C4-2B (cell line): ENCODE results near the gene SURF1.
"Not testable (repeated sequence)": the region's sequence is repeated elsewhere in the genome, so short reads cannot be mapped to it uniquely, and the experiment has no call there.

ENCODE experiments used
- H3K27ac ChIP-seq: fragments of 450-650 bp; 2 replicates; pipeline ENCODE4 v1.5.1; 2017
- ZFX ChIP-seq: fragments of 450-650 bp; IDR thresholded peaks from 2 replicates; pipeline ENCODE4 v1.6.1; 2017
- TF ChIP-seq, protein P1 (sequence below): fragments of 450-650 bp; conservative IDR thresholded peaks from 2 replicates; pipeline ENCODE4 v1.5.1; 2017; ENCODE audit warnings: mild to moderate bottlenecking

SURF1 gene

DNA sequence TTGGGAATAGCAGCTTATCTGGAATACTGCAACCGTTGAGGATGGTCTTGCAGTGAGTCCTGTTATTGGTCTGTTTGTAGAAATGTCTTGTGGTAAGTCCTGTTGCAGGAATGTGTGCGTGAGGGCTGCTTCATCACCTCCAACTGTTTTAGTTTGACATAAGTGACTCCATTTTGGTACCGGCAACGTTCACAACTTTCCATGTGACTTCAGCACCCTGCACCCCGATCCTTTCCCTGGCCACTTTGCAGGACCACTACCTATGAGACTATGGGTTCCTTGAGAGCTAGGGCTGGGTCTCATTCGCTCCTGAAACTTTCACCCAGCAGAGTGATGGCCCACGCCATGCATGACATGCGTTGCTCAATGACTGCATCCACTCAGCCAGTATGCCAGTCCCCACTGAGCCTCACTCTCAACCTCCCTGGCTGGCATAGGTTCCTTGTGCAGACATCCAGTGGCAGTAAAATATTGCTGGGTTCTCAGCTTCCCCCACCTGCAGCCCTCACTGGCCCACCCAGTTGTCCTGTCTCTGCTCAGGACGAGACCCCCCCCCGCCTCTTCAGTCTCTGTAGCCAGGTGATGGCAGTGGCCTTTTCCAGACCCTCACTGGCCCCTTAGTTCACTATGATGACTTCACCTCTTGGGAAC lies 28.3 kb downstream of the SURF1 start:
- H3K27ac ChIP-seq, result no peak overlapping the region
- TF ChIP-seq, protein P1, sequence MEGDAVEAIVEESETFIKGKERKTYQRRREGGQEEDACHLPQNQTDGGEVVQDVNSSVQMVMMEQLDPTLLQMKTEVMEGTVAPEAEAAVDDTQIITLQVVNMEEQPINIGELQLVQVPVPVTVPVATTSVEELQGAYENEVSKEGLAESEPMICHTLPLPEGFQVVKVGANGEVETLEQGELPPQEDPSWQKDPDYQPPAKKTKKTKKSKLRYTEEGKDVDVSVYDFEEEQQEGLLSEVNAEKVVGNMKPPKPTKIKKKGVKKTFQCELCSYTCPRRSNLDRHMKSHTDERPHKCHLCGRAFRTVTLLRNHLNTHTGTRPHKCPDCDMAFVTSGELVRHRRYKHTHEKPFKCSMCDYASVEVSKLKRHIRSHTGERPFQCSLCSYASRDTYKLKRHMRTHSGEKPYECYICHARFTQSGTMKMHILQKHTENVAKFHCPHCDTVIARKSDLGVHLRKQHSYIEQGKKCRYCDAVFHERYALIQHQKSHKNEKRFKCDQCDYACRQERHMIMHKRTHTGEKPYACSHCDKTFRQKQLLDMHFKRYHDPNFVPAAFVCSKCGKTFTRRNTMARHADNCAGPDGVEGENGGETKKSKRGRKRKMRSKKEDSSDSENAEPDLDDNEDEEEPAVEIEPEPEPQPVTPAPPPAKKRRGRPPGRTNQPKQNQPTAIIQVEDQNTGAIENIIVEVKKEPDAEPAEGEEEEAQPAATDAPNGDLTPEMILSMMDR, result no peak

DNA sequence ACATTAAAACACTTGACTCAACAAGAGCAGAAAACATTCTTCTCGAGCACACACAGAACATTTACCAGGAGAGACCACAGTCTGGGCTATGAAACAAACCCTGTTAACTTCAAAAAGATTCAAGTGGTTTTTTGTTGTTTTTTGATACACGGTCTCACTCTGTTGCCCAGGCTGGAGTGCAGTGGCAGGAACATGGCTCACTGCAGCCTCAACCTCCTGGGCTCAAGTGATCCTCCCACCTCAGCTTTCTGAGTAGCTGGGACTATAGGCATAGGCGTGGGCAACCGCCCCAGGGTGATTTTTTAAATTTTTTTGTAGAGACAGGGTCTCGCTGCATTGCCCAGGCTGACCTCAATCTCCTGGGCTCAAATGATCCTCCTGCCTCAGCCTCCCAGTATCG lies 29.3 kb downstream of the SURF1 start:
- not testable (repeated sequence) for H3K27ac ChIP-seq

DNA sequence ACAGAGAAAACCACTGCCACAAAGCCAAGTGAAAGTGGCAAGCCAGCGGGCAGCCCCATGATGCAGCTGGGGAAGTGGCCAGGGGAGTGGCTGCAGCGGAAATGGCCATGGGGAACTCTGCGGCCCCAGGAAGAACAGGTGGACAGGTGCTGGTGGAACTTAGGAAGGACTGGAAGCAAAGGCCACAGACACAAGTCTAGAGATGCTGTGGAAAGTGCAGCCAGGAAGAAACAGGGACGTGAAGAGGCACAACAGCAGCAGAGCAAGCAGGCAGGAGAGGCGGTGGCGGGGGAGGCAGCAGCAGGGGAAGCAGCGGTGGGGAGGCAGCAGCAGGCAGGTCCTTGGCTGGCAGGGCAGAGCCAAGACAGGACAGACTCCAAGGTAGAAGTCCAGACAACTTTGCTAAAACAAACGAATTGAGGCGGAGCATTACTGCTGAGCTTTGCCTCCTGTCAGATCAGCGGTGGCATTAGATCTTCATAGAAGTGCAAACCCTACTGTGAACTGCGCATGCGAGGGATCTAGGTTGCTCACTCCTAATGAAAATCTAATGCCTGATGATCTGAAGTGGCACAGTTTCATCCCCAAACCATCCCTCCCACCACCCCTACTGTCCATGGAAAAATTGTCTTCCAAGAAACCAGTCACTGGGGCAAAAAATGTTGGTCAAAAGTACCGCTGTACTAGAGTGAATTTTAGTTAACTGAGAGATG lies 32.1 kb downstream of the SURF1 start:
- no peak overlapping the region for H3K27ac ChIP-seq
- TF ChIP-seq ZFX, result no peak
- TF ChIP-seq, protein P1, result no peak

DNA sequence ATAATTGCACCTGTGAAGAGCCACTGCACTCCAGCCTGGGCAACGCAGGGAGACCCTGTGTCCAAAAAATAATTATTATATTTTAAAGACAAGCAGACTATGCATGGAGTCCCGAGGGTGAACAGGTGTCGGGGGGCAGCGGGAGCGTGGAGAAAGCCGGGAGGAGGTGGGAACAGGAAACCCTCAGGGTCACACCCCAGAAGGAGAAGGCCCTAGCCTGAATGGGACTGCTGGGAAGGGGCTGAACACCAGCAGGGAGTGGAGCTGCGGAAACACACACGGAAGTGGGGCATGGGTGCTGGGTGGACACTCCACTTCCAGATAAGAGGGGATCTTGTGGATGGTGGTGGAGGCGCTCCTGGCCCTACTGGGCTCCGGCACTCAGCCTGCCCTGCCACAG lies 33.1 kb downstream of the SURF1 start:
- H3K27ac ChIP-seq, result no peak overlapping the region
- TF ChIP-seq, protein P1, result no peak
- TF ChIP-seq ZFX, result no peak

DNA sequence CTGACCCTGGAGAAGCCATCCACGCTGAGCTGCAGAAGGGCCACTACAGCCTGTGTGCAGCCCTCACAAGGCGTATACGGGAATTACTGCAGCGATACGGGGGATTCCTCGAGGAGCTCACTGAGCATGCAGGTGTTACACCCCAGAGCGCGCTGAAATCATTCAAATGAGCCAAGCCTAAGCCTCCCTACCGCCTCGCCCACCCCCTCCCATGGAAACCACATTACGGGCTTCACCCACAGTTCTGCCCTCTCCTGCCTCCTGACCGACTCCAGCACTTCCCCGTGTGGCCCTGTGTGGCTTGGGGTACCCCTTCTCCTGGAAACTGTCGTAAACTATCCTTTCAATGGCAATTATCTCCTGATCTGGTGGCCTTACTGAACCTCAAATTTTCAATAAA lies 33.6 kb downstream of the SURF1 start:
- H3K27ac ChIP-seq, result no peak overlapping the region
- TF ChIP-seq ZFX, result no peak
- TF ChIP-seq, protein P1, result no peak

DNA sequence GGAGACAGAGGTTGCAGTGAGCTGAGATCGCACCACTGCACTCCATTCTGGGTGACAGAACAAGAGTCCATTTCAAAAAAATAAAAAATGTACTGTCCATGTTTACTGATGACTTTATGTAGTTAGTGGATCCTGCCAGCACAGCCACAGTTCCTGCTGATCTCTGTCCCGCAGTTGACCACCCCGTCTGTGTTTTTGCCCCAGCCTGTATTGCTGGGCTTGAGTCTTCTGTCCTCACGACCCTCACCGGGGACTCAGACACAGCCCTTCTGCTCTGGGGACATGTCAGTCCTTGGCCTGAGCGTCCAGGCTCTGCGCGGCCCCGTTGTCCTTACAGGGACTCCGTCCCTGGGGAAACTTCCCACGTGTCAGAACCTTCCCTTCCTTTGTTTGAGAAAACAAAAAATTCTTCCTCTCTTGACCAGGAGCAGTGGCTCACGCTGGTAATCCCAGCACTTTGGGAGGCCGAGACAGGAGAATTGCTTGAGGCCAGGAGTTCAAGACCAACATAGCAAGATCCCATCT lies 34.8 kb downstream of the SURF1 start:
- no peak overlapping the region for H3K27ac ChIP-seq
- TF ChIP-seq, protein P1, result no peak
- TF ChIP-seq ZFX, result no peak

DNA sequence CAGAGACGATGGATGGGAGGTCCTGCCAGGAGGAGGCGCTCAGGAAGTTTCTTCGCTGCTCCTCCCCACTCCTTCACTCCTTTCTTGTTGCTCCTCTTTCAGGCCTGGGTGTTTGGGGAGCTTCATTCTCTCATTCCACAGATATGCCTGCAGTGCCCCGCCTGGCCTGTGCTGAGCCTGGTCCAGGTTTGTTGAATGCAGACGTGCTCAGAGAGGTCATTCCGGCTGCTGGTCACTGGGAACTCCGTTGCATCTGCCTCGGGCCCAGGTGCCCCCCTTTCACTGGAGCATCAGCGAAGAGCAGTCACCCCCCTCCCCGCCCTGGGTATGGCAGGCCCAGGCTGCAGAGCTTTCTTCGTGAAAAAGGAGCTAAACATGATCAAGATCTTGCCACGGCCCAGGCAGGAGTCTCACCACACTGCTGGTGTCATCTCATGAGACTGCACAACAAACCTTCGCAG lies 35.8 kb downstream of the SURF1 start:
- TF ChIP-seq, protein P1, result no peak; the same call in 1 of the 2 replicates
- no peak for TF ChIP-seq ZFX
- H3K27ac ChIP-seq, result no peak overlapping the region

DNA sequence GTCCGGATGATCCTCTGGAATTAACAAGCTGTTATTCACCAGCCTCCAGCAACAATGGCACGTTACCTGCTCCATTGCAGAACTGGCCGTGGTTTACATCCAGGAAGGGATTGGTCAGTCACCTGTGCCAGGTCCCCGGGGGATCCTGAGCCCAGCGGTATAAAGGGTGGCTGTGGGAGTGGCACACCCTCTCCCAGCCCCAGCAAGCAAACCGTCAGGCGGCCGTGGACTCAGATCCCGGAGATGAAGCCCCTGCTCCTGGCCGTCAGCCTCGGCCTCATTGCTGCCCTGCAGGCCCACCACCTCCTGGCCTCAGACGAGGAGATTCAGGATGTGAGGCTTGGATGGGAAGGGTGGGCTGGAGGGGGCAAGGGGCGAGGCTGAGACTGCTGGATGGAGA lies 38.7 kb downstream of the SURF1 start:
- H3K27ac ChIP-seq, result not testable (repeated sequence)
